Adrenal gland (tissue), 12 donors: ENCODE data around the gene EPPIN. TPM values are rescaled to one million over a fixed set of nuclear protein-coding genes. Genes with fewer than 3 reads are reported as not detected.
"Not testable (repeated sequence)": the region's sequence is repeated elsewhere in the genome, so short reads cannot be mapped to it uniquely, and the experiment has no call there.

Experiments used
- DNase-seq, 7 donors: peaks; one replicate each; pipeline ENCODE4 v3.0.0-alpha.2; 2019 to 2020
- H3K27ac ChIP-seq, 5 donors: fragments of 200-600 bp; sonication (generic) in 4 of 5; 1 replicate in 3 of 5; 2 replicates in 2 of 5; pipeline versions ENCODE4 v1.5.1 to v1.8.0; 2016 to 2020; ENCODE audit warnings: mild to moderate bottlenecking in 1 of 5
- H3K27me3 ChIP-seq: fragments of 200-600 bp; 2 replicates; pipeline ENCODE4 v1.8.0; 2021
- H3K36me3 ChIP-seq, 2 donors: fragments of 200-600 bp; replicated peaks in 1 of 2; 1 replicate in 1 of 2; 2 replicates in 1 of 2; pipeline versions ENCODE4 v1.5.1 to v1.8.0; 2018 to 2022
- H3K4me1 ChIP-seq, 2 donors: fragments of 200-600 bp; replicated peaks in 1 of 2; 1 replicate in 1 of 2; 2 replicates in 1 of 2; pipeline versions ENCODE4 v1.5.1 to v1.8.0; 2018 to 2021
- H3K4me3 ChIP-seq, 4 donors: fragments of 200-600 bp; sonication (generic) in 3 of 4; one replicate each; pipeline ENCODE4 v1.5.1; 2016 to 2018
- H3K9me3 ChIP-seq, 3 donors: fragments of 200-600 bp; sonication (generic) in 1 of 3; replicated peaks in 1 of 3; 1 replicate in 2 of 3; 2 replicates in 1 of 3; pipeline versions ENCODE4 v1.5.1 to v1.8.0; 2016 to 2021
- CTCF ChIP-seq, 6 experiments: fragments of 450-650 bp in 4 of 6; fragments of 200-600 bp in 2 of 6; sonication (generic) in 1 of 6; IDR thresholded peaks; 1 replicate in 5 of 6; 2 replicates in 1 of 6; pipeline versions ENCODE4 v1.5.1 to v1.8.0; 2016 to 2021; ENCODE audit warnings: antibody characterized with exemption in 6 of 6, mild to moderate bottlenecking in 2 of 6, moderate library complexity in 1 of 6
- POLR2A ChIP-seq, 2 donors: fragments of 450-650 bp; IDR thresholded peaks; one replicate each; pipeline ENCODE4 v1.6.1; 2017; ENCODE audit warnings: antibody characterized with exemption in 2 of 2, mild to moderate bottlenecking in 2 of 2, moderate library complexity in 1 of 2
- WGBS, 4 donors: extraction: QIAGEN DNeasy Blood & Tissue Kit in 2 of 4; methylation state at CpG; one replicate each; pipeline versions ENCODE4 v1.1.5 to v1.1.7; 2013 to 2017; 5-methylcytosine and 5-hydroxymethylcytosine counted together
- intact Hi-C, 2 donors: fragments of 100-400 bp; cut with DNase I; formaldehyde crosslinking; loops; one replicate each; pipeline versions ENCODE4 v1.14.1 to v1.15.0; 2022 to 2023
- polyA plus RNA-seq, 3 donors: library from polyadenylated mRNA; stranded (reverse); fragments of 200-250 nt in 2 of 3; fragments of 350-450 nt in 1 of 3; fragmentation: Illumina TruSeq in 1 of 3; extraction: RNeasy Lipid Tissue Mini Kit (QIAGEN cat#74804) in 1 of 3; gene quantifications; one replicate each; pipeline ENCODE4 v1.2.3, GENCODE V29; 2013 to 2014
- total RNA-seq, 9 donors: library from RNA; depleted of rRNA in 4 of 9; stranded (reverse); fragments of >200 nt in 4 of 9; fragments of 120-200 nt in 1 of 9; fragmentation: NEBNext Ultra II Directional in 1 of 9; extraction: Animal tissue kit (Norgen Biotek cat#: 25700) in 1 of 9; gene quantifications; one replicate each; pipeline versions ENCODE4 v1.1.0 to v1.2.4, GENCODE V29; 2013 to 2023
- donor health status: healthy with polysubstance abuse.
- donor health status: Bipolar disorder and iron deficiency.
- donor health status: DM: yes; HTN: yes; CAD: no.
- donor health status: DM: no; HTN: no; CAD: no.
- donor health status: DM: no; HTN: no; CAD: no.
- donor health status: DM: yes; HTN: yes; CAD: no.

The EPPIN gene
- total and polyA plus RNA-seq, 12 donors: not detected

DNA sequence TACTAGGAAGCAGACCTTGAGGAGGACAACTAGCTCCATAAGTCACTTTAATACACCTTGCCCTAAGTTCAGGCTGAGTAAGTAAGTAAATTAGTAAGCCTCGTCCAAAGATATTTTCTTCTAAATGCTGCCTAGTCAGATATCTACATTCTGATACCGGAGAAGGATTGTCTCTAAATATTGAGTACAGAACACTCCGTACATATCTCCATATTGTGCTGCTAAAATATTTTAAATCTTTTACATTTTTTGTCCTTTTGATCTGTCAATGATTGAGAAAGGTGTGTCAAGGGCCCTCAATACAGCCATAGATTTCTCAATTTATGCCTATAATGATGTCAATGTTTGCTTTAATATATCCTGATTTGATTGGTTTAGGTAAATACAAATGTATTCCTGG lies 28.7 kb upstream of the EPPIN start:
- H3K36me3 ChIP-seq: no peaks in the 10 kb centered on the region
- no peak for DNase-seq
- no peaks in the 10 kb centered on the region for H3K9me3 ChIP-seq
- H3K27ac ChIP-seq: no peak overlapping the region
- WGBS, 4 donors: 76 to 87% (median 80%) methylated on average over 3 of the region's 3 CpGs
- TF ChIP-seq CTCF (IDR thresholded peaks at IDR 0.05): no peak
- TF ChIP-seq POLR2A (IDR thresholded peaks at IDR 0.05): no peak
- H3K4me3 ChIP-seq: no peak overlapping the region
- no peaks in the 10 kb centered on the region for H3K27me3 ChIP-seq
- H3K4me1 ChIP-seq: no peaks in the 10 kb centered on the region
- intact Hi-C loops: no loop called here

GRCh38 chr20:45569650-45570049 lies 22.4 kb upstream of the EPPIN start:
- H3K4me3 ChIP-seq, DNase-seq, H3K36me3 ChIP-seq, H3K4me1 ChIP-seq, H3K27me3 ChIP-seq, H3K9me3 ChIP-seq, intact Hi-C loops, H3K27ac ChIP-seq: not testable (repeated sequence)
- 59 to 77% (median 68%) methylated on average over 1 of the region's 1 CpG for WGBS, 4 donors

DNA sequence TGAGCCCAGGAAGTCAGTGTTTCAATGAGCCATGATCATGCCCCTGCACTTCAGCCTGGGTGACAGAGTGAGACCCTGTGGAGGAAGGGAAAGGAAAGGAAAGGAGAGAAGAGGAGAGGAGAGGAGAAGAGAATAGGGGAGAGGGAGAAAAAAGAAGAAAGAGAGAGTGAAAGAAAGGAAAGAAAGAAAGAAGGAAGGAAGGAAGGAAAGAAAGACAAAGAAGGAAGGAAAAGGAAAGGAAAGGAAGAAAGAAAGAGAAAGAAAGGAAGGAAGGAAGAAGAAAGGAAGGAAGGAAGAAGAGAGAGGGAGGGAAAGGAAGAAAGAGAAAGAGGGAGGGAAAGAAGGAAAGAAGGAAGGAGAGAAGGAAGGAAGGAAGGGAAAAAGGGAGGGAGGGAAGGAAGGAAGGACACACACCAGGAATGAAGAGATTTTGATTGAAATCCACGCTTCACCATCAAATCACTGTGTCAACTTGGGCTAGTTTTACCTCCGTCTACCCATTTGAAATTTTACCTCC lies 17.6 kb upstream of the EPPIN start:
- TF ChIP-seq POLR2A (IDR thresholded peaks at IDR 0.05) (no peak), CTCF (IDR thresholded peaks at IDR 0.05) (no peak)
- DNase-seq: no peak
- no peaks in the 10 kb centered on the region for H3K4me1 ChIP-seq
- WGBS, 4 donors: 75 to 86% (median 80%) methylated on average over 2 of the region's 2 CpGs
- no peaks in the 10 kb centered on the region for H3K36me3 ChIP-seq
- H3K27me3 ChIP-seq: peaks cover 13% of the 10 kb centered on the region
- H3K4me3 ChIP-seq: no peak overlapping the region
- intact Hi-C loops: no loop called here
- H3K27ac ChIP-seq: no peak overlapping the region
- no peaks in the 10 kb centered on the region for H3K9me3 ChIP-seq

DNA sequence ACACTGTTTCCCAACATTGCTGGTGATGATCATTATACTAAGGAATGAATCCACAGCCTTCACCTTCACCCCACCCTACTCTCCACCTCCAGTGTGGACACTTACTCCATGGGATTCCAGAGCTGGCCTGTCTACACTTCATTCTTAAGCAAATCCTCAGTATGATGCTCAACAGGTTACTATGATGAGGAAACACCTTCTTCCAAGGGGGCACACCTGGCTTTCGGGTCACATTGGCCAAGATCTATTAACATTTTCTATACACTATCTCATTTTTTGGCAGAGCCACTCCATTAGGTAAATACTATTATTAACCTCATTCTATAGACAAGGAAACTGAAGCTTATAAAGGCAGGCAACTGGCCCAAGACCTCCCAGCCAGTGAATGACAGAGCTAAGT lies 8.0 kb upstream of the EPPIN start:
- 50 to 82% (median 69%) methylated on average over 1 of the region's 1 CpG for WGBS, 4 donors
- H3K27ac ChIP-seq: no peak overlapping the region
- no peak for DNase-seq
- H3K4me1 ChIP-seq: no peaks in the 10 kb centered on the region
- H3K27me3 ChIP-seq: no peaks in the 10 kb centered on the region
- no peaks in the 10 kb centered on the region for H3K36me3 ChIP-seq
- intact Hi-C loops: no loop called here
- H3K4me3 ChIP-seq: no peak overlapping the region
- TF ChIP-seq POLR2A (IDR thresholded peaks at IDR 0.05) (no peak), CTCF (IDR thresholded peaks at IDR 0.05) (no peak)
- no peaks in the 10 kb centered on the region for H3K9me3 ChIP-seq

GRCh38 chr20:45552456-45552855 lies 5.3 kb upstream of the EPPIN start:
- DNase-seq: no peak
- Histone ChIP-seq H3K9me3 (no peaks in the 10 kb centered on the region), H3K4me3 (no peak overlapping the region), H3K36me3 (no peaks in the 10 kb centered on the region), H3K27ac (no peak overlapping the region), H3K4me1 (no peaks in the 10 kb centered on the region), H3K27me3 (peaks cover 3% of the 10 kb centered on the region)
- WGBS, 4 donors: 73 to 91% (median 85%) methylated on average over 2 of the region's 2 CpGs
- no peak for TF ChIP-seq POLR2A (IDR thresholded peaks at IDR 0.05)
- no peak for TF ChIP-seq CTCF (IDR thresholded peaks at IDR 0.05)
- intact Hi-C loops: no loop called here
